ENCODE data around the gene PLRG1. TPM values are rescaled to one million over a fixed set of nuclear protein-coding genes. Genes with fewer than 3 reads are reported as not detected.

Gene PLRG1
- total and polyA plus RNA-seq, 2 of the 8 experiments (the other 6 are each of a cell fraction or from before 2014, with no cell fraction given), result 63.5 to 108 TPM

DNA sequence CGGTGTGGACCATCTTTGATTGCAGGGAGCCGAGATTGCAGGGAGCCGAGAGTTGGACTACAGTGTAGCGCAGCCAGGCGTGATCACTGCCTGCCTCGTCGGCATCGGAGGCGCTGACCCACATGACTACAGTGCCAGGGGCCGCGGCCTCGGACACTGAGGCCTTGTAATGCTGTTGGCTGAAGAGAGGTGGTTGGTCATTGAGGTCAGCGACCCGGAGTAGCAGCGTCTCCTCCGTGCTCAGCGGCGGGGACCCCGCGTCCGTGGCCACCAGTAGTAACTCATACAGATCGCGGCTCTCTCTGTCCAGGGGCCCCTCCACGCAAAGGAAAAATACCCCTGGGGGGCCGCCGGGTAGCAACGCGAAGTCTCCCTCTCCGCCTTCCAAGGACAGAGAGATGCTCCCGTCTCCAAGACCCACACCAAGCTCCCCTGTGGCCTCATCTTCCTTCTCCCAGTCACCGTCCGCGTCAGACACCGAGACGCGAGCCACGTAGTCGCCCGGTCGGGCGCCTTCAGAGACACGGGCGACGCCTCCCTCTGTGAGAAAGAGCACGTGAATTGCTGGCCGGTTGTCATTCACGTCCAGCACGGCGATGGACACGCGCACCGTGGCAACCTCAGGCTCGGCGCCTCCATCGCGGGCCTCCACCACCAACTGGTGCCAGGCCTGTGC, 60.5 kb downstream of the PLRG1 start:
- peaks cover 3 to 9% (median 5%) of the 10 kb centered on the region in 4 experiments; a peak in 6 of 7 replicates for H3K4me1 ChIP-seq (replicated peaks in 1 of 4; ENCODE audit: control insufficient read depth in 3 of 4, insufficient read depth in 4 of 4, low read length in 3 of 4)
- H2BK20ac ChIP-seq (ENCODE audit: low read length), result no peak overlapping the region
- DNase-seq (ENCODE audit: low read depth in 1 of 2, low spot score in 2 of 2) (no peak), FAIRE-seq (no peak)
- TF ChIP-seq TCF12 (IDR thresholded peaks at IDR 0.05; ENCODE audit: low read depth, low read length), result no peak
- no peak for TF ChIP-seq SIN3A (conservative IDR thresholded peaks at IDR 0.05 in 1 of 2, IDR thresholded peaks at IDR 0.05 in 1 of 2; ENCODE audit: low read depth in 1 of 2, low read length in 2 of 2)
- no peak for TF ChIP-seq SIRT6 (IDR thresholded peaks at IDR 0.05; ENCODE audit: low read length)
- no peak for TF ChIP-seq FOSL1 (IDR thresholded peaks at IDR 0.05; ENCODE audit: insufficient read depth, low read depth, low read length)
- no peak for TF ChIP-seq POLR2AphosphoS5 (IDR thresholded peaks at IDR 0.05; ENCODE audit: low read depth, low read length)
- TF ChIP-seq PHF8 (conservative IDR thresholded peaks at IDR 0.05; ENCODE audit: low read depth, low read length), result no peak
- no peak for TF ChIP-seq CHD2 (IDR thresholded peaks at IDR 0.05; ENCODE audit: low read length)
- H3K4ac ChIP-seq (replicated peaks; ENCODE audit: insufficient read length, low read depth, low read length), result no peak overlapping the region
- H3K79me2 ChIP-seq (ENCODE audit: control insufficient read depth in 1 of 2, insufficient read depth in 2 of 2, low read length in 2 of 2), result no peaks in the 10 kb centered on the region
- peak overlapping the region; percentile 84; the same call in 1 of the 2 replicates for H4K8ac ChIP-seq (ENCODE audit: extremely low read depth, insufficient read depth, low read length)
- peak overlapping the region in 2 of 4 experiments; percentile 45 to 64; a peak in 5 of 8 replicates for H3K4me3 ChIP-seq (ENCODE audit: extremely low read depth in 1 of 4, insufficient read depth in 2 of 4, low read depth in 3 of 4, low read length in 4 of 4)
- no peak overlapping the region for H3K9ac ChIP-seq (replicated peaks in 1 of 4; ENCODE audit: extremely low read depth in 1 of 4, low read depth in 3 of 4, low read length in 3 of 4)
- H4K5ac ChIP-seq (ENCODE audit: insufficient read length, low read depth, low read length), result no peak overlapping the region
- no peak overlapping the region for H2BK15ac ChIP-seq (ENCODE audit: low read length)
- peaks cover 24 to 46% (median 40%) of the 10 kb centered on the region in 4 experiments for H3K27me3 ChIP-seq (replicated peaks in 1 of 4; ENCODE audit: control insufficient read depth in 3 of 4, extremely low read depth in 1 of 4, insufficient read depth in 3 of 4, low read length in 3 of 4)
- H2BK12ac ChIP-seq (ENCODE audit: low read depth, low read length), result no peak overlapping the region; the same call in 1 of the 2 replicates
- no peaks in the 10 kb centered on the region; a peak in 1 of 8 replicates for H3K36me3 ChIP-seq (ENCODE audit: control insufficient read depth in 2 of 4, insufficient read depth in 4 of 4, low read length in 3 of 4)
- H3K79me1 ChIP-seq (ENCODE audit: low read depth, low read length), result no peaks in the 10 kb centered on the region
- 84% methylated on average over 56 of the region's 56 CpGs; no CpG with 5 or more reads in 1 of the 2 experiments for WGBS, 2 experiments (ENCODE audit: extremely low coverage in 1 of 2, insufficient coverage in 1 of 2, insufficient read length in 1 of 2, insufficient replicate concordance in 2 of 2, low coverage in 1 of 2, low lambda C conversion rate in 2 of 2, missing lambda C conversion rate in 1 of 2)
- peaks cover 23% of the 10 kb centered on the region; the same call in 1 of the 2 replicates for H3K23me2 ChIP-seq (ENCODE audit: low read depth, low read length)
- H3K18ac ChIP-seq (ENCODE audit: extremely low read depth, low read length), result peak overlapping the region; percentile 71; the same call in 1 of the 2 replicates
- H3K27ac ChIP-seq (ENCODE audit: low read depth, low read length), result no peak overlapping the region
- no peaks in the 10 kb centered on the region for H4K20me1 ChIP-seq (replicated peaks in 1 of 2; ENCODE audit: control insufficient read depth in 1 of 2, insufficient read depth in 2 of 2, low read length in 2 of 2)
- no peak overlapping the region for H2BK120ac ChIP-seq (replicated peaks; ENCODE audit: low read depth, low read length)
- ChIA-PET POLR2A (ENCODE audit: partially characterized antibody) (no interaction called here), CTCF (ENCODE audit: partially characterized antibody) (interaction anchor here (1.6 to 9.4 kb wide), 3 partner anchors 10 to 74 kb away, joined by 6 to 97 read pairs (median 8); no protein-coding TSS in a partner anchor)
- H2AK5ac ChIP-seq (ENCODE audit: low read depth, low read length), result no peak overlapping the region
- no peak overlapping the region for H3K14ac ChIP-seq (ENCODE audit: insufficient read length)
- no peak overlapping the region for H3K56ac ChIP-seq (replicated peaks; ENCODE audit: insufficient read length, low read depth, low read length)
- peak overlapping the region; percentile 91; the same call in 1 of the 2 replicates for H2AFZ ChIP-seq (ENCODE audit: low read length)
- H3K9me3 ChIP-seq (ENCODE audit: insufficient read depth in 2 of 2, low read depth in 1 of 2, low read length in 1 of 2), result peaks cover 0 to 9% of the 10 kb centered on the region in 2 experiments; a peak in 1 of 4 replicates
- no peak overlapping the region for H3K23ac ChIP-seq (ENCODE audit: insufficient read length)
- peak overlapping the region; percentile 83 to 95 for H3K4me2 ChIP-seq (ENCODE audit: insufficient read depth in 1 of 2, low read depth in 2 of 2, low read length in 2 of 2)
- peak overlapping the region; percentile 64 for H4K91ac ChIP-seq (replicated peaks; ENCODE audit: insufficient read length, low read length)
- no peak overlapping the region for H2BK5ac ChIP-seq (ENCODE audit: low read depth, low read length)

Data from H1 (cell line).